Astrocyte of the cerebellum (primary cell): ENCODE measurements around the gene CROCC.

Source experiments
- DNase-seq: peaks from one replicate; pipeline ENCODE4 v3.0.0-alpha.2; 2011; ENCODE audit warnings: low read depth
- H3K4me3 ChIP-seq: 2 replicates; pipeline ENCODE4 v1.5.1; 2011; ENCODE audit warnings: mild to moderate bottlenecking, low read depth, low read length, moderate library complexity
- in situ Hi-C: cut with HindIII; loops from 2 replicates; pipeline ENCODE4 v1.10.0; 2017; ENCODE audit warnings: low sequenced_read_pairs
- TF ChIP-seq, protein P1 (sequence below): IDR thresholded peaks from 2 replicates; pipeline ENCODE4 v1.5.1; 2012; ENCODE audit warnings: low read length, low read depth, moderate library complexity, mild to moderate bottlenecking; ENCODE audit errors: missing control alignments

The CROCC gene

DNA sequence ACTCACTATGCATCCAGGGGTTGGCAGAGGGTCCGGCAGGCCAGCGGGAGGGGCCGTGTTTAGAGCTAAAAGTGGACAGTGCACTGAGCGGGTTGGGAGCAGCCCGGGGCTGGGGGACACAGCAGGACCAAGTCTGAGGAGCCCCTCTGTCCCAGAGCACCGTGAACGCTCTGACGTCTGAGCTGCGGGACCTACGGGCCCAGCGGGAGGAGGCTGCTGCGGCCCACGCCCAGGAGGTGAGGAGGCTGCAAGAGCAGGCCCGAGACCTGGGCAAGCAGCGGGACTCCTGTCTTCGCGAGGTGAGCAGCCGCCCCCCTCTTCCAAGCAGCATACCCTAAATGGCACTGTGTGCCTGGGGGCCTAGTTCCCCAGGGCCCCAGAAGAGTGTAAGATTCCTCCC lies 32.8 kb downstream of the CROCC start:
- in situ Hi-C loops, result no loop called here
- DNase-seq, result no peak
- TF ChIP-seq, protein P1, sequence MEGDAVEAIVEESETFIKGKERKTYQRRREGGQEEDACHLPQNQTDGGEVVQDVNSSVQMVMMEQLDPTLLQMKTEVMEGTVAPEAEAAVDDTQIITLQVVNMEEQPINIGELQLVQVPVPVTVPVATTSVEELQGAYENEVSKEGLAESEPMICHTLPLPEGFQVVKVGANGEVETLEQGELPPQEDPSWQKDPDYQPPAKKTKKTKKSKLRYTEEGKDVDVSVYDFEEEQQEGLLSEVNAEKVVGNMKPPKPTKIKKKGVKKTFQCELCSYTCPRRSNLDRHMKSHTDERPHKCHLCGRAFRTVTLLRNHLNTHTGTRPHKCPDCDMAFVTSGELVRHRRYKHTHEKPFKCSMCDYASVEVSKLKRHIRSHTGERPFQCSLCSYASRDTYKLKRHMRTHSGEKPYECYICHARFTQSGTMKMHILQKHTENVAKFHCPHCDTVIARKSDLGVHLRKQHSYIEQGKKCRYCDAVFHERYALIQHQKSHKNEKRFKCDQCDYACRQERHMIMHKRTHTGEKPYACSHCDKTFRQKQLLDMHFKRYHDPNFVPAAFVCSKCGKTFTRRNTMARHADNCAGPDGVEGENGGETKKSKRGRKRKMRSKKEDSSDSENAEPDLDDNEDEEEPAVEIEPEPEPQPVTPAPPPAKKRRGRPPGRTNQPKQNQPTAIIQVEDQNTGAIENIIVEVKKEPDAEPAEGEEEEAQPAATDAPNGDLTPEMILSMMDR, result no peak
- no peak overlapping the region for H3K4me3 ChIP-seq

DNA sequence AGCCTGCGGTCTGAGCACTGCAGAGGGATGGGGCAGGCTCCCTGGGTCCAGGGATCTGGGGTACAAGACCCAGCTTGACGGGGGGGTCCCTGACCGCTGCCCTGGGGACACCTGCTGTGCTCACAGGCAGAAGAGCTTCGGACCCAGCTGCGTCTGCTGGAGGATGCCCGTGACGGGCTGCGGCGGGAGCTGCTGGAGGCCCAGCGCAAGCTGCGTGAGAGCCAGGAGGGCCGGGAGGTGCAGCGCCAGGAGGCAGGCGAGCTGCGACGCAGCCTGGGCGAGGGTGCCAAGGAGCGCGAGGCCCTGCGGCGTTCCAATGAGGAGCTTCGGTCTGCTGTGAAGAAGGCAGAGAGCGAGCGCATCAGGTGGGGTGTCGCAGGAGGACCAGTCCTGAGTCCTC lies 33.5 kb downstream of the CROCC start:
- in situ Hi-C loops, result no loop called here
- TF ChIP-seq, protein P1, result no peak
- no peak for DNase-seq
- no peak overlapping the region for H3K4me3 ChIP-seq

DNA sequence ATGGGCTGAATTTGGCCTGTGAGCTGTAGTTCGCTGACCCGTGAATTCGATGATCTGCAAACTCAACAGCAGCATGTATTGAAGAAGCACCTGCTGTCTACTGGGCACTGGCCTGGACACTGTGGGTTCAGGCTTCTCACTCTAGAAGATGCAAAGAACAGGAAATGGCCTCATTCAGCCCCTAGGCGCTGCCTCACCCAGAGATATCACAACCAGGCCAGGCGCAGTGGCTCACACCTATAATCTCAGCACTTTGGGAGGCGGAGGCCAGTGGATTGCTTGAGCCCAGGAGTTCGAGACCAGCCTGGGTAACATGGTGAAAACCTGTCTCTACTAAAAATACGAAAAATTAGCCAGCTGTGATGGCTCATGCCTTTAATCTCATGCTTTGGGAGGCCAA lies 35.0 kb downstream of the CROCC start:
- no peak overlapping the region for H3K4me3 ChIP-seq
- in situ Hi-C loops, result no loop called here
- no peak for DNase-seq
- TF ChIP-seq, protein P1, result no peak

DNA sequence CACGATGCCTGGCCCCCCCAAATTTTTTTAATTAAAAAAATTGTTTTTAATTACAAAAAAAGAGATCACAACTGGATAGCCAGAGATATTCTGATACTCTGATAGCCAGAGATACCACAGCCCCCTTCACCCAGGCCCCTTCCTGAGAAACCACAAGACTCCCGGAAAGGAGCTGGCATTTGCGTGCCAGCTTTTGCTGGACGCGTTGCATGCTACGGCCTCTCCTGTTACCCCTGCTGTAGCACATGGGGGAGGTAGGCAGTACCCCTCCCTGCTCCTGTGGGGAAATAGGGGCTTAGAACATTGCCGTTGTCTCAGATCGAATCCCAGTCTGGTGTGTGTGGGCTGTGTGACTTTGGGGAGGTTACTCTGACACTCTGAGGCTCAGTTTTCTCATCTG lies 36.0 kb downstream of the CROCC start:
- in situ Hi-C loops, result no loop called here
- TF ChIP-seq, protein P1, result no peak
- DNase-seq, result no peak
- no peak overlapping the region for H3K4me3 ChIP-seq

DNA sequence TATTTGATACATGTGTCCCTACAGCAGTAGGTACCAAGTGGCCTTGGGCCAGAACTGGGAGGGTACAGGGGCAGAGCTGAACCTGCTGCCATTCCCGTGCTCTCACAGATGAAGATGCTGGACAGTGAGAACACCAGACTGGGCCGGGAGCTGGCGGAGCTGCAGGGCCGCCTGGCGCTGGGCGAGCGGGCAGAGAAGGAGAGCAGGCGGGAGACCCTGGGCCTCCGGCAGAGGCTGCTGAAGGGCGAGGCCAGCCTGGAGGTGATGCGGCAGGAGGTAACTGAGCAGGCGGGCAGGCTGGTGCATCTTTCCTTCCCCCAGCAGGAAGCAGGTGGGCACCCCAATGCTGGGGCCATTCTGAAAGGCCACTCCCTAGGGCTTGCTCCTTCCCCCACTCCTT lies 36.7 kb downstream of the CROCC start:
- no peak for DNase-seq
- no peak overlapping the region for H3K4me3 ChIP-seq
- TF ChIP-seq, protein P1, result no peak
- in situ Hi-C loops, result no loop called here

DNA sequence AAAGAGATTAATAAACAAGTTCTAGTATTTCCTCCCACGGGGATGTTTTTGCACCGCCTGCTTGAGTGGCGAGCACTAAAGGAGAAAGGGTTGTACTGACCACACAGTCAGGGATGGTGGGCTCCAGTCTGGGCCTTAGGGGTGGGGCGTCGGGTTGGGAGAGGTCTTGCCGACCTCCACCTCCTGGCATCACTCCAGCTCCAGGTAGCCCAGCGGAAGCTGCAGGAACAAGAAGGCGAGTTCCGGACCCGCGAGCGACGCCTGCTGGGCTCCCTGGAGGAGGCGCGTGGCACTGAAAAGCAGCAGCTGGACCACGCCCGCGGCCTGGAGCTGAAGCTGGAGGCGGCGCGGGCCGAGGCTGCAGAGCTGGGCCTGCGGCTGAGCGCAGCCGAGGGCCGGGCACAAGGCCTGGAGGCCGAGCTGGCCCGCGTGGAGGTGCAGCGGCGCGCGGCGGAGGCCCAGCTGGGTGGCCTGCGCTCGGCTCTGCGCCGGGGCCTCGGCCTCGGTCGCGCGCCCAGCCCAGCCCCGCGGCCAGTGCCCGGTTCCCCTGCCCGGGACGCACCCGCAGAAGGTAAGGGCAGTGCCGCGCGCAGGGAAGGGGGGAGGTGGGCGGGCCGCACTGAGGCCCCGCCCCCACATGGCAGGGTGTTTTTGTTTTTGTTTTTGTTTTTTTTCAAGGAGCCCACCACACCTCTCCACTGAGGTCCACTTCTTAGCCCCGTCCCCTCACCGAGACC lies 39.0 kb downstream of the CROCC start:
- in situ Hi-C loops, result no loop called here
- no peak for DNase-seq
- H3K4me3 ChIP-seq, result peak overlapping the region; percentile 28
- TF ChIP-seq, protein P1, result peak; percentile 67
